Mesenchymal stem cell (in vitro differentiated cells and primary cell): Measurements from ENCODE around the gene ACTMAP.

Experiments used
- DNase-seq: peaks from one replicate; pipeline ENCODE4 v3.0.0-alpha.2; 2013
- H2AFZ ChIP-seq: one replicate; pipeline ENCODE4 v1.6.1; 2013; ENCODE audit warnings: low read depth, mild to moderate bottlenecking, control low read depth, inconsistent platforms, low read length, moderate library complexity
- H2AK5ac ChIP-seq: 2 replicates; pipeline ENCODE4 v1.6.1; 2013; ENCODE audit warnings: low read length, moderate library complexity, mild to moderate bottlenecking, inconsistent platforms; ENCODE audit not compliant: severe bottlenecking
- H2BK120ac ChIP-seq: one replicate; pipeline ENCODE4 v1.6.1; 2013; ENCODE audit warnings: low read depth, mild to moderate bottlenecking, inconsistent platforms, low read length, moderate library complexity
- H2BK12ac ChIP-seq, 2 experiments: one replicate each; pipeline ENCODE4 v1.6.1; 2013; ENCODE audit warnings: inconsistent platforms in 2 of 2, low read length in 2 of 2, mild to moderate bottlenecking in 2 of 2, moderate library complexity in 2 of 2, control low read depth in 1 of 2
- H2BK15ac ChIP-seq: one replicate; pipeline ENCODE4 v1.6.1; 2013; ENCODE audit warnings: mild to moderate bottlenecking, low read depth, inconsistent platforms; ENCODE audit not compliant: poor library complexity, severe bottlenecking
- H2BK5ac ChIP-seq: 2 replicates; pipeline ENCODE4 v1.6.1; 2013; ENCODE audit warnings: low read depth, mild to moderate bottlenecking, low read length, control low read depth, inconsistent platforms; ENCODE audit not compliant: poor library complexity, severe bottlenecking
- H3K14ac ChIP-seq, 2 experiments: one replicate each; pipeline ENCODE4 v1.6.1; 2013; ENCODE audit warnings: inconsistent platforms in 2 of 2, low read length in 2 of 2, control low read depth in 1 of 2, mild to moderate bottlenecking in 1 of 2, moderate library complexity in 1 of 2
- H3K18ac ChIP-seq, 2 experiments: one replicate each; pipeline ENCODE4 v1.6.1; 2013; ENCODE audit warnings: inconsistent platforms in 2 of 2, low read length in 2 of 2, control low read depth in 1 of 2, low read depth in 1 of 2, mild to moderate bottlenecking in 1 of 2
- H3K23ac ChIP-seq, 2 experiments: one replicate each; pipeline ENCODE4 v1.6.1; 2013; ENCODE audit warnings: inconsistent platforms in 2 of 2, low read length in 2 of 2, mild to moderate bottlenecking in 2 of 2, moderate library complexity in 2 of 2, control low read depth in 1 of 2
- H3K27ac ChIP-seq: 2 replicates; pipeline ENCODE4 v1.5.1; 2013; ENCODE audit warnings: mild to moderate bottlenecking, moderate library complexity, low read length, control low read depth, inconsistent platforms; ENCODE audit not compliant: poor library complexity, severe bottlenecking
- H3K27me3 ChIP-seq, 2 experiments: 2 replicates each; pipeline versions ENCODE4 v1.6.1 to v1.7.0; 2013; ENCODE audit warnings: low read length in 2 of 2, mild to moderate bottlenecking in 2 of 2, moderate library complexity in 2 of 2, control low read depth in 1 of 2, inconsistent platforms in 1 of 2; ENCODE audit not compliant: control insufficient read depth in 1 of 2, insufficient read depth in 1 of 2
- H3K36me3 ChIP-seq, 2 experiments: 2 replicates each; pipeline versions ENCODE4 v1.6.1 to v1.7.0; 2013; ENCODE audit warnings: low read length in 2 of 2, control low read depth in 1 of 2, inconsistent platforms in 1 of 2, low read depth in 1 of 2, mild to moderate bottlenecking in 1 of 2; ENCODE audit not compliant: insufficient read depth in 2 of 2, control insufficient read depth in 1 of 2
- H3K4ac ChIP-seq, 2 experiments: one replicate each; pipeline ENCODE4 v1.6.1; 2013; ENCODE audit warnings: inconsistent platforms in 2 of 2, low read length in 2 of 2, mild to moderate bottlenecking in 2 of 2, moderate library complexity in 2 of 2, control low read depth in 1 of 2, low read depth in 1 of 2
- H3K4me1 ChIP-seq: 2 replicates; pipeline ENCODE4 v1.6.1; 2013; ENCODE audit warnings: low read depth, low read length, control low read depth; ENCODE audit not compliant: control insufficient read depth, insufficient read depth
- H3K4me2 ChIP-seq: 2 replicates; pipeline ENCODE4 v1.6.1; 2013; ENCODE audit warnings: low read length, mild to moderate bottlenecking, inconsistent platforms; ENCODE audit not compliant: poor library complexity, severe bottlenecking
- H3K4me3 ChIP-seq, 2 experiments: 2 replicates each; pipeline versions ENCODE4 v1.5.1 to v1.7.0; 2013; ENCODE audit warnings: low read length in 2 of 2, mild to moderate bottlenecking in 2 of 2, control low read depth in 1 of 2, low read depth in 1 of 2; ENCODE audit not compliant: insufficient read depth in 1 of 2
- H3K79me1 ChIP-seq: replicated peaks from 2 replicates; pipeline ENCODE4 v1.6.1; 2013; ENCODE audit warnings: mild to moderate bottlenecking, control low read depth, low read length, inconsistent platforms; ENCODE audit not compliant: poor library complexity, severe bottlenecking
- H3K9ac ChIP-seq: 2 replicates; pipeline ENCODE4 v1.7.0; 2013; ENCODE audit warnings: mild to moderate bottlenecking, low read length, moderate library complexity
- H3K9me3 ChIP-seq: 2 replicates; pipeline ENCODE4 v1.7.0; 2013; ENCODE audit warnings: mild to moderate bottlenecking, low read length; ENCODE audit not compliant: control insufficient read depth
- H4K8ac ChIP-seq: one replicate; pipeline ENCODE4 v1.6.1; 2013; ENCODE audit warnings: inconsistent platforms, mild to moderate bottlenecking, low read length, moderate library complexity
- H4K91ac ChIP-seq: one replicate; pipeline ENCODE4 v1.6.1; 2013; ENCODE audit warnings: mild to moderate bottlenecking, low read length, inconsistent platforms
- WGBS: methylation state at CpG from one replicate; pipeline ENCODE4 v1.1.7; 2013; ENCODE audit warnings: mixed read lengths; 5-methylcytosine and 5-hydroxymethylcytosine counted together

ACTMAP gene

DNA sequence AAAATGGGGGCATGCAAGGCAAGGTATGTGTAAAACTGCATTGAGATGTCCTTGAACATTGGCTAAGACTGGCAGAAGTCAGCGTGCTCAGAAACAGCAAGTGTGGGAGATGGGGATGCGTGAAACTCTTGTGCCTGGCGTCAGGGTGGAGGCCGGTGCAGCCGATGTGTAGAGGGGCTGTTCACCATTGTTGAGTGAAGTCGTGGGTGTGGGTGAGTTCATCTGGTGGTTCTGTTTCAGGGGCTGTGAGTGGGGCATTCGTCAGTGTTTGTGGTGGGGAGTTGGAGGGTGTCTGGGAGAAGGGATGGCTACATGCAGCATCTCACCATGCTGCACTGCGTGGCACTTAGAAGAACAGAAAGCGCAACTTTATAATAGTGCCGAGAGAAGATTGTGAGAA is 13.7 kb upstream of the ACTMAP start:
- H3K27me3 ChIP-seq: no peaks in the 10 kb centered on the region
- no peak for DNase-seq
- no peaks in the 10 kb centered on the region for H3K9me3 ChIP-seq
- no peak overlapping the region for H3K4me2 ChIP-seq
- H3K18ac ChIP-seq: no peak overlapping the region
- no peak overlapping the region for H2BK12ac ChIP-seq
- H2BK120ac ChIP-seq: no peak overlapping the region
- no peak overlapping the region for H3K14ac ChIP-seq
- 93% methylated on average over 10 of the region's 10 CpGs for WGBS
- H4K91ac ChIP-seq: peak overlapping the region; percentile 84
- no peak overlapping the region for H2AK5ac ChIP-seq
- H3K36me3 ChIP-seq: peaks cover 77 to 82% of the 10 kb centered on the region in 2 experiments
- H3K4ac ChIP-seq: peak overlapping the region in 1 of 2 experiments; percentile 70
- H2BK15ac ChIP-seq: no peak overlapping the region
- no peak overlapping the region for H2AFZ ChIP-seq
- H2BK5ac ChIP-seq: no peak overlapping the region
- H3K4me3 ChIP-seq: no peak overlapping the region
- peaks cover 35% of the 10 kb centered on the region for H3K79me1 ChIP-seq
- no peak overlapping the region for H3K23ac ChIP-seq
- no peak overlapping the region for H3K27ac ChIP-seq
- no peak overlapping the region for H3K9ac ChIP-seq
- H3K4me1 ChIP-seq: peaks cover 19% of the 10 kb centered on the region
- no peak overlapping the region for H4K8ac ChIP-seq

DNA sequence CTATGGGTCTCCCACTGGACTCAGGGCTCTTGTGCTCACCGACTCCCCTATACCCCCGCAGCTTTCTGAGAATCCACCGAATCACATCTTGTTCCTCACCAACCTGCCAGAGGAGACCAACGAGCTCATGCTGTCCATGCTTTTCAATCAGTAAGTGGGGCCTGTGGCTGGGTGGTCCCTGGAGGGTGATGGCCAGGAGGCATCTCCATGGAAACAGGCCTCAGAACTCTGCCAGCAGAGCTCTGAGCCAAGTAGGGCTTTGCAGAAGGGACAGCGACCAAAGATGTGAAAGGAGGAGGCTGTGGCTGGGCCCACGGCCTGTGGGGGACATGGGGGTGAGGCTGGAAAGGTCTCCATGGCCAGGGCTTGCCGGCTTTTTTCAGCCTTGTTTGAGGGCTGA is 13.2 kb upstream of the ACTMAP start:
- Histone ChIP-seq H2AK5ac (peak overlapping the region; percentile 23), H3K9ac (no peak overlapping the region), H3K27me3 (no peaks in the 10 kb centered on the region), H3K79me1 (peaks cover 35% of the 10 kb centered on the region), H2BK15ac (no peak overlapping the region), H3K4ac (no peak overlapping the region), H3K9me3 (no peaks in the 10 kb centered on the region), H3K18ac (no peak overlapping the region), H3K23ac (no peak overlapping the region), H3K14ac (no peak overlapping the region), H3K36me3 (peaks cover 79 to 84% of the 10 kb centered on the region in 2 experiments), H3K4me3 (no peak overlapping the region), H2BK5ac (no peak overlapping the region), H3K27ac (no peak overlapping the region), H2BK12ac (no peak overlapping the region), H4K91ac (no peak overlapping the region), H2AFZ (no peak overlapping the region), H2BK120ac (no peak overlapping the region), H4K8ac (no peak overlapping the region), H3K4me2 (no peak overlapping the region), H3K4me1 (peaks cover 19% of the 10 kb centered on the region)
- DNase-seq: no peak
- 95% methylated on average over 7 of the region's 7 CpGs for WGBS

DNA sequence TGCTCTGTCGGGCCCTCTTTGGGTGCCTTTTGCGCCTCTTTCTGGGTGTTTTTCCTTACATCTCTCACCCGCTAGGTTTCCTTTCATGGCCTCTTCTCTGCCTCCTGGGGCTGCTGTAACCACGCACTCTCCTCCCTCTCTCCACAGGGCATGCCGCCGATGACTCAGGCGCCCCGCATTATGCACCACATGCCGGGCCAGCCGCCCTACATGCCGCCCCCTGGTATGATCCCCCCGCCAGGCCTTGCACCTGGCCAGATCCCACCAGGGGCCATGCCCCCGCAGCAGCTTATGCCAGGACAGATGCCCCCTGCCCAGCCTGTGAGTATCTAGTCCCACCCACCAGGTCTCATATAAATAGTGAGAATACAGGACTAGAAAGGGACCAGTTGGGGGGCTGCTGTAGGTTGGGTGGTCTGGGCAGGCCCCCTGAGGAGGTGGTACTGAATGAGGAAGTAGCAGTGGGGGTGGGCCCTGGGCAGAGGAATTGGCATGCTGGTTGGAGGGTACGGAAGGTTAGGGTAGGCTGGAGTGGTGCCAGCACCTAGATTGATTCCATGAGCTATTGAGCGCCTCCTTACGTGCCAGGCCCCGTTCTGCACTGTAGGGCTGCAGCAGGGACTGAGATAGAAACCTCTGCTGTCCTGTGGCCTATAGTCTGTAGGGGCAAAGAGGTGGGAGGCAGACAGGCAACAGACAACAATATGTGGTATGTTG is 12.6 kb upstream of the ACTMAP start:
- no peak overlapping the region for H3K4me3 ChIP-seq
- no peak overlapping the region for H4K8ac ChIP-seq
- peak overlapping the region; percentile 61 for H3K27ac ChIP-seq

DNA sequence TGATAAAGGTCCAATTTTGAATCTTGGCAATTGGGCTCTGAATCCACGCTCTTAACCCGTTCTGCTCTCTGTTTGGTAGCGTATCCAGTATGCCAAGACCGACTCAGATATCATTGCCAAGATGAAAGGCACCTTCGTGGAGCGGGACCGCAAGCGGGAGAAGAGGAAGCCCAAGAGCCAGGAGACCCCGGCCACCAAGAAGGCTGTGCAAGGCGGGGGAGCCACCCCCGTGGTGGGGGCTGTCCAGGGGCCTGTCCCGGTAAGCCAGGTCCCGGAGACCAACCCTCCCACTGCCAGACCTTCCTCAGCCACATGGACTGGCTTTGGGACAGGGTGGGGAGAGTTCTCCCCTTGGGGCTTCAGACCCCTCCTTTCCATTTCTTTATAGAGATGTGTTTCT is 9.1 kb upstream of the ACTMAP start:
- H2AFZ ChIP-seq: no peak overlapping the region
- no peaks in the 10 kb centered on the region for H3K9me3 ChIP-seq
- H3K4me3 ChIP-seq: no peak overlapping the region
- H3K4me2 ChIP-seq: no peak overlapping the region
- no peak overlapping the region for H4K8ac ChIP-seq
- no peak overlapping the region for H2BK120ac ChIP-seq
- peaks cover 33% of the 10 kb centered on the region for H3K79me1 ChIP-seq
- H3K27ac ChIP-seq: no peak overlapping the region
- H2BK15ac ChIP-seq: no peak overlapping the region
- H3K14ac ChIP-seq: no peak overlapping the region
- H2AK5ac ChIP-seq: no peak overlapping the region
- no peaks in the 10 kb centered on the region for H3K27me3 ChIP-seq
- H3K4ac ChIP-seq: no peak overlapping the region
- no peak overlapping the region for H3K9ac ChIP-seq
- peaks cover 36% of the 10 kb centered on the region for H3K4me1 ChIP-seq
- 97% methylated on average over 11 of the region's 13 CpGs for WGBS
- no peak overlapping the region for H2BK5ac ChIP-seq
- no peak overlapping the region for H2BK12ac ChIP-seq
- DNase-seq: no peak
- H3K36me3 ChIP-seq: peaks cover 77 to 89% of the 10 kb centered on the region in 2 experiments
- H3K23ac ChIP-seq: peak overlapping the region in 1 of 2 experiments; percentile 83
- H3K18ac ChIP-seq: no peak overlapping the region
- H4K91ac ChIP-seq: no peak overlapping the region

More for the DNA sequence above, 12.6 kb upstream of the ACTMAP start:
- H2AFZ ChIP-seq: no peak overlapping the region
- H2BK5ac ChIP-seq: no peak overlapping the region
- 96% methylated on average over 17 of the region's 17 CpGs for WGBS
- no peak for DNase-seq
- H2BK12ac ChIP-seq: no peak overlapping the region
- peaks cover 36% of the 10 kb centered on the region for H3K79me1 ChIP-seq
- no peaks in the 10 kb centered on the region for H3K9me3 ChIP-seq
- H3K4me2 ChIP-seq: no peak overlapping the region
- H2BK15ac ChIP-seq: peak overlapping the region; percentile 65
- H3K36me3 ChIP-seq: peaks cover 84% of the 10 kb centered on the region in 2 experiments
- H3K18ac ChIP-seq: no peak overlapping the region
- H2AK5ac ChIP-seq: peak overlapping the region; percentile 1
- H4K91ac ChIP-seq: peak overlapping the region; percentile 71
- no peak overlapping the region for H3K14ac ChIP-seq
- H3K23ac ChIP-seq: no peak overlapping the region
- H3K4me1 ChIP-seq: peaks cover 19% of the 10 kb centered on the region
- no peak overlapping the region for H2BK120ac ChIP-seq
- no peak overlapping the region for H3K4ac ChIP-seq
- no peak overlapping the region for H3K9ac ChIP-seq
- H3K27me3 ChIP-seq: no peaks in the 10 kb centered on the region
